Heart right ventricle (tissue), 16 donors: ENCODE results near the gene KRTAP10-1. TPM values are rescaled to one million over a fixed set of nuclear protein-coding genes. Genes with fewer than 3 reads are reported as not detected.
A peak's percentile ranks its signal among the peaks of the same experiment; 100 is the strongest.

Experiments
- ATAC-seq, 8 donors: fragments of 200-7000 bp; cut with Tn5 transposase; one replicate each; pipeline ENCODE4 v1.9.1; 2020; ENCODE audit warnings: mild to moderate bottlenecking in 8 of 8, moderate library complexity in 8 of 8, moderate number of reproducible peaks in 1 of 8
- DNase-seq, 2 donors: peaks; one replicate each; pipeline ENCODE4 v3.0.0-alpha.2; 2020
- H3K27ac ChIP-seq, 10 donors: fragments of 200-600 bp; sonication (generic) in 2 of 10; one replicate each; pipeline versions ENCODE4 v1.5.0 to v1.8.0; 2020 to 2022; ENCODE audit warnings: mild to moderate bottlenecking in 3 of 10
- H3K27me3 ChIP-seq, 7 donors: fragments of 200-600 bp; one replicate each; pipeline ENCODE4 v1.8.0; 2021 to 2022; ENCODE audit warnings: mild to moderate bottlenecking in 2 of 7
- H3K36me3 ChIP-seq, 9 donors: fragments of 200-600 bp; sonication (generic) in 1 of 9; one replicate each; pipeline versions ENCODE4 v1.5.0 to v1.8.0; 2020 to 2022; ENCODE audit warnings: mild to moderate bottlenecking in 2 of 9
- H3K4me1 ChIP-seq, 9 donors: fragments of 200-600 bp; sonication (generic) in 1 of 9; one replicate each; pipeline versions ENCODE4 v1.5.0 to v1.8.0; 2020 to 2022; ENCODE audit warnings: mild to moderate bottlenecking in 4 of 9
- H3K4me3 ChIP-seq, 10 donors: fragments of 200-600 bp; sonication (generic) in 2 of 10; one replicate each; pipeline versions ENCODE4 v1.5.0 to v1.8.0; 2020 to 2022; ENCODE audit warnings: mild to moderate bottlenecking in 7 of 10, moderate library complexity in 2 of 10
- H3K9me3 ChIP-seq, 11 donors: fragments of 200-600 bp in 10 of 11; sonication (generic) in 2 of 11; one replicate each; pipeline versions ENCODE4 v1.5.0 to v1.8.0; 2013 to 2022; ENCODE audit warnings: mild to moderate bottlenecking in 2 of 11, control low read depth in 1 of 11, moderate library complexity in 1 of 11
- CTCF ChIP-seq, 9 donors: fragments of 200-600 bp; sonication (generic) in 2 of 9; IDR thresholded peaks; one replicate each; pipeline versions ENCODE4 v1.5.0 to v1.8.0; 2021 to 2022; ENCODE audit warnings: antibody characterized with exemption in 9 of 9, mild to moderate bottlenecking in 5 of 9, moderate library complexity in 1 of 9
- WGBS, 2 donors: extraction: QIAGEN DNeasy Blood & Tissue Kit; methylation state at CpG; one replicate each; pipeline ENCODE4 v1.1.7; 2013; ENCODE audit warnings: inconsistent platforms in 1 of 2; 5-methylcytosine and 5-hydroxymethylcytosine counted together
- intact Hi-C, 10 donors: fragments of 100-400 bp; cut with DNase I; formaldehyde crosslinking; loops; one replicate each; pipeline versions ENCODE4 v1.11.1 to v1.14.2; 2022
- polyA plus RNA-seq, 2 donors: library from polyadenylated mRNA; stranded (reverse); fragments of 200-250 nt; gene quantifications; one replicate each; pipeline ENCODE4 v1.2.3, GENCODE V29; 2013
- total RNA-seq, 10 donors: library from RNA; stranded (reverse); fragmentation: NEBNext Ultra II Directional in 3 of 10; extraction: Animal tissue kit (Norgen Biotek cat#: 25700) in 3 of 10; gene quantifications; one replicate each; pipeline versions ENCODE4 v1.2.1 to v1.2.4, GENCODE V29; 2021 to 2023
- donor health status: Arrhythmogenic right ventricular cardiomyopathy.
- donor health status: ischemic (EF 13 %, LVEDD 7.1; RV severe dilation, severe dysfunction).
- donor health status: healthy with polysubstance abuse.
- donor health status: DM: no; HTN: yes; CAD: no.
- donor health status: DM: no; HTN: no; CAD: no.
- donor health status: ischemic (EF 25% LVEDD 6.9; RV normal size, moderate dysfunction).
- donor health status: ischemic (EF 25% LVEDD 5.7; RV mildly dilated, moderate dysfunction).
- donor health status: healthy.
- donor health status: DM: yes; HTN: yes; CAD: no.
- donor health status: Ischemic cardiomyopathy.
- donor health status: ischemic (EF 35%, LVEDD 5.7; RV mildly dilated, moderate dysfunction).
- donor health status: nonischemic (EF 11% LVEDD 7.7; RV severe dilation, severe dysfunction).
- donor health status: DM: yes; HTN: yes; CAD: no.
- donor health status: PGD.
- donor health status: ischemic (EF 29% LVEDD 5.4; RV normal size, mild dysfunction).
- donor health status: nonischemic (EF 23%, LVEDD 6.1; RV moderate dilation, normal function).

KRTAP10-1 gene
- total and polyA plus RNA-seq, 12 donors = not detected

- Histone ChIP-seq H3K9me3 (no peaks in the 10 kb centered on the region), H3K27me3 (peaks cover 0 to 25% (median 3%) of the 10 kb centered on the region in 7 donors), H3K4me1 (no peaks in the 10 kb centered on the region), H3K27ac (no peak overlapping the region), H3K36me3 (no peaks in the 10 kb centered on the region), H3K4me3 (no peak overlapping the region)
- intact Hi-C loops = no loop called here
- no peak for TF ChIP-seq CTCF (IDR thresholded peaks at IDR 0.05)
- 79 to 81% methylated on average over 30 of the region's 30 CpGs for whole genome bisulfite sequencing, 2 donors
- DNase-seq (no peak), ATAC-seq (no peak)
Observed at GRCh38 chr21:44531606-44532564, 8.1 kb downstream of the KRTAP10-1 start.

GRCh38 chr21:44530903-44531605 is 8.9 kb downstream of the KRTAP10-1 start:
- WGBS, 2 donors = 87 to 89% methylated on average over 23 of the region's 23 CpGs
- Histone ChIP-seq H3K27ac (no peak overlapping the region), H3K4me3 (no peak overlapping the region), H3K4me1 (no peaks in the 10 kb centered on the region), H3K27me3 (peaks cover 0 to 30% (median 3%) of the 10 kb centered on the region in 7 donors), H3K9me3 (no peaks in the 10 kb centered on the region), H3K36me3 (no peaks in the 10 kb centered on the region)
- DNase-seq (peak in 1 of 2 donors; percentile 2), ATAC-seq (no peak)
- intact Hi-C loops = no loop called here
- TF ChIP-seq CTCF (IDR thresholded peaks at IDR 0.05) = no peak

GRCh38 chr21:44530221-44530902 is 9.6 kb downstream of the KRTAP10-1 start:
- Histone ChIP-seq H3K4me3 (no peak overlapping the region), H3K9me3 (no peaks in the 10 kb centered on the region), H3K27ac (no peak overlapping the region), H3K36me3 (no peaks in the 10 kb centered on the region), H3K27me3 (peaks cover 0 to 30% (median 3%) of the 10 kb centered on the region in 7 donors), H3K4me1 (no peaks in the 10 kb centered on the region)
- intact Hi-C loops = no loop called here
- ATAC-seq = no peak
- DNase-seq = no peak
- 82 to 86% methylated on average over 7 of the region's 7 CpGs for WGBS, 2 donors
- TF ChIP-seq CTCF (IDR thresholded peaks at IDR 0.05) = no peak

- no peak overlapping the region for H3K27ac ChIP-seq
- TF ChIP-seq CTCF (IDR thresholded peaks at IDR 0.05) = no peak
- intact Hi-C loops = no loop called here
- 55 to 59% methylated on average over 23 of the region's 23 CpGs for WGBS, 2 donors
- H3K9me3 ChIP-seq = no peaks in the 10 kb centered on the region
- no peak for ATAC-seq
- H3K4me3 ChIP-seq = no peak overlapping the region
- DNase-seq = peak in 1 of 2 donors; percentile 2
- no peaks in the 10 kb centered on the region for H3K36me3 ChIP-seq
- peaks cover 0 to 33% (median 3%) of the 10 kb centered on the region in 7 donors for H3K27me3 ChIP-seq
- no peaks in the 10 kb centered on the region for H3K4me1 ChIP-seq
Observed at GRCh38 chr21:44529503-44530125, 10.4 kb downstream of the KRTAP10-1 start.
